Natural killer cell treated with Interleukin-12 subunit alpha and Interleukin-12 subunit beta and Interleukin-15 and Interleukin-18, amount 100 ng/mL, for 72 hours (primary cell): Measurements from ENCODE around the gene RSU1. TPM values are rescaled to one million over a fixed set of nuclear protein-coding genes. Genes with fewer than 3 reads are reported as not detected.

Source experiments
- ATAC-seq, 2 donors: fragments of 150-1000 bp; cut with Tn5 transposase in 1 of 2; sonication (Bioruptor Pico), chemical (Tn5 transposase) in 1 of 2; 2 replicates each; pipeline ENCODE4 v1.10.0; 2021
- DNase-seq: peaks from one replicate; pipeline ENCODE4 v3.0.0; 2022; ENCODE audit warnings: low spot score
- H3K27ac Mint-ChIP-seq, 2 donors: 1 replicate in 1 of 2; 2 replicates in 1 of 2; pipeline ENCODE4 v1.8.0; 2022; ENCODE audit warnings: mixed read lengths in 2 of 2, mild to moderate bottlenecking in 1 of 2, moderate library complexity in 1 of 2
- H3K27me3 Mint-ChIP-seq, 2 donors: 1 replicate in 1 of 2; 2 replicates in 1 of 2; pipeline ENCODE4 v1.8.0; 2022; ENCODE audit warnings: mixed read lengths in 2 of 2
- H3K36me3 Mint-ChIP-seq: one replicate; pipeline ENCODE4 v1.8.0; 2022; ENCODE audit warnings: mixed read lengths
- H3K4me1 Mint-ChIP-seq, 2 donors: 1 replicate in 1 of 2; 2 replicates in 1 of 2; pipeline ENCODE4 v1.8.0; 2022; ENCODE audit warnings: low read depth in 2 of 2, mixed read lengths in 2 of 2, mild to moderate bottlenecking in 1 of 2
- H3K4me3 Mint-ChIP-seq: one replicate; pipeline ENCODE4 v1.8.0; 2022; ENCODE audit warnings: mixed read lengths
- H3K9me3 Mint-ChIP-seq: 2 replicates; pipeline ENCODE4 v1.8.0; 2022; ENCODE audit warnings: mixed read lengths
- total RNA-seq, 2 donors: library from RNA; stranded (reverse); gene quantifications; one replicate each; pipeline ENCODE4 v1.2.3, GENCODE V29; 2022

Gene RSU1
- total RNA-seq, 2 donors from 2014 or later, result 108 to 200 TPM

GRCh38 chr10:16816171-16816570, 1.1 kb downstream of the RSU1 start:
- Mint-ChIP-seq H3K27me3 (no peaks in the 10 kb centered on the region), H3K4me3 (peak overlapping the region; percentile 93)

GRCh38 chr10:16814012-16814411, 3.2 kb downstream of the RSU1 start:
- H3K27me3 Mint-ChIP-seq, result no peaks in the 10 kb centered on the region
- no peak for DNase-seq
- no peak for ATAC-seq

More at GRCh38 chr10:16816171-16816570, 1.1 kb downstream of the RSU1 start:
- ATAC-seq (no peak), DNase-seq (peak; percentile 61)
- no peaks in the 10 kb centered on the region for H3K9me3 Mint-ChIP-seq
- H3K27ac Mint-ChIP-seq, result peak overlapping the region; percentile 86 to 94
- peaks cover 37 to 38% of the 10 kb centered on the region in 2 donors for H3K4me1 Mint-ChIP-seq
- peaks cover 16% of the 10 kb centered on the region for H3K36me3 Mint-ChIP-seq

GRCh38 chr10:16812676-16813075, 4.5 kb downstream of the RSU1 start:
- peak overlapping the region in 1 of 2 donors; percentile 36 for H3K27ac Mint-ChIP-seq

More at GRCh38 chr10:16814012-16814411, 3.2 kb downstream of the RSU1 start:
- Mint-ChIP-seq H3K36me3 (peaks cover 16% of the 10 kb centered on the region), H3K27ac (peak overlapping the region in 1 of 2 donors; percentile 41), H3K4me3 (no peak overlapping the region), H3K9me3 (no peaks in the 10 kb centered on the region), H3K4me1 (peaks cover 38 to 45% of the 10 kb centered on the region in 2 donors)

GRCh38 chr10:16811765-16812164, 5.5 kb downstream of the RSU1 start:
- ATAC-seq, result no peak
- no peaks in the 10 kb centered on the region for H3K27me3 Mint-ChIP-seq
- H3K27ac Mint-ChIP-seq, result peak overlapping the region in 1 of 2 donors; percentile 40
- peaks cover 34 to 43% of the 10 kb centered on the region in 2 donors for H3K4me1 Mint-ChIP-seq
- DNase-seq, result no peak
- peaks cover 16% of the 10 kb centered on the region for H3K36me3 Mint-ChIP-seq
- no peaks in the 10 kb centered on the region for H3K9me3 Mint-ChIP-seq
- H3K4me3 Mint-ChIP-seq, result no peak overlapping the region

More at GRCh38 chr10:16812676-16813075, 4.5 kb downstream of the RSU1 start:
- Mint-ChIP-seq H3K4me1 (peaks cover 34 to 43% of the 10 kb centered on the region in 2 donors), H3K27me3 (no peaks in the 10 kb centered on the region), H3K4me3 (no peak overlapping the region), H3K9me3 (no peaks in the 10 kb centered on the region), H3K36me3 (peaks cover 16% of the 10 kb centered on the region)
- ATAC-seq (no peak), DNase-seq (no peak)

GRCh38 chr10:16811292-16811691, 5.9 kb downstream of the RSU1 start:
- peak overlapping the region in 1 of 2 donors; percentile 40 for H3K27ac Mint-ChIP-seq
- no peaks in the 10 kb centered on the region for H3K9me3 Mint-ChIP-seq
- no peaks in the 10 kb centered on the region for H3K27me3 Mint-ChIP-seq
- ATAC-seq, result no peak
- DNase-seq, result no peak
- H3K4me1 Mint-ChIP-seq, result peaks cover 32 to 40% of the 10 kb centered on the region in 2 donors
- no peak overlapping the region for H3K4me3 Mint-ChIP-seq
- peaks cover 13% of the 10 kb centered on the region for H3K36me3 Mint-ChIP-seq

- DNase-seq, result no peak
- ATAC-seq, result peak; percentile 74
- Mint-ChIP-seq H3K4me3 (no peak overlapping the region), H3K27me3 (no peaks in the 10 kb centered on the region), H3K27ac (no peak overlapping the region), H3K36me3 (peaks cover 12% of the 10 kb centered on the region), H3K9me3 (no peaks in the 10 kb centered on the region), H3K4me1 (peaks cover 23 to 25% of the 10 kb centered on the region in 2 donors)
Measured at GRCh38 chr10:16809074-16809718, 8.0 kb downstream of the RSU1 start.

GRCh38 chr10:16804123-16804522, 13.1 kb downstream of the RSU1 start:
- H3K9me3 Mint-ChIP-seq, result no peaks in the 10 kb centered on the region
- H3K4me1 Mint-ChIP-seq, result peaks cover 29% of the 10 kb centered on the region in 2 donors
- H3K4me3 Mint-ChIP-seq, result no peak overlapping the region
- H3K27ac Mint-ChIP-seq, result no peak overlapping the region
- DNase-seq (no peak), ATAC-seq (no peak)
- H3K36me3 Mint-ChIP-seq, result peaks cover 6% of the 10 kb centered on the region
- no peaks in the 10 kb centered on the region for H3K27me3 Mint-ChIP-seq

- DNase-seq (no peak), ATAC-seq (no peak)
- H3K4me3 Mint-ChIP-seq, result no peak overlapping the region
- peaks cover 6% of the 10 kb centered on the region for H3K36me3 Mint-ChIP-seq
- no peaks in the 10 kb centered on the region for H3K9me3 Mint-ChIP-seq
- no peak overlapping the region for H3K27ac Mint-ChIP-seq
- peaks cover 27 to 30% of the 10 kb centered on the region in 2 donors for H3K4me1 Mint-ChIP-seq
- H3K27me3 Mint-ChIP-seq, result no peaks in the 10 kb centered on the region
Measured at GRCh38 chr10:16803464-16803863, 13.8 kb downstream of the RSU1 start.

GRCh38 chr10:16799621-16800020, 17.6 kb downstream of the RSU1 start:
- peak; percentile 44 to 88 for ATAC-seq
- Mint-ChIP-seq H3K27ac (peak overlapping the region; percentile 23 to 69), H3K27me3 (no peaks in the 10 kb centered on the region), H3K36me3 (peaks cover 14% of the 10 kb centered on the region), H3K4me3 (peak overlapping the region; percentile 62), H3K9me3 (no peaks in the 10 kb centered on the region), H3K4me1 (peaks cover 47 to 50% of the 10 kb centered on the region in 2 donors)
- DNase-seq, result peak; percentile 71

- Mint-ChIP-seq H3K36me3 (peaks cover 10% of the 10 kb centered on the region), H3K4me1 (peaks cover 45 to 55% of the 10 kb centered on the region in 2 donors), H3K27ac (peak overlapping the region; percentile 23 to 69), H3K9me3 (no peaks in the 10 kb centered on the region), H3K27me3 (no peaks in the 10 kb centered on the region), H3K4me3 (no peak overlapping the region)
- ATAC-seq, result no peak
- no peak for DNase-seq
Measured at GRCh38 chr10:16798571-16798970, 18.7 kb downstream of the RSU1 start.

GRCh38 chr10:16795410-16796073, 21.7 kb downstream of the RSU1 start:
- Mint-ChIP-seq H3K27me3 (no peaks in the 10 kb centered on the region), H3K4me3 (peak overlapping the region; percentile 28), H3K27ac (no peak overlapping the region), H3K36me3 (peaks cover 10% of the 10 kb centered on the region), H3K4me1 (peaks cover 43 to 51% of the 10 kb centered on the region in 2 donors), H3K9me3 (no peaks in the 10 kb centered on the region)
- DNase-seq, result no peak
- no peak for ATAC-seq

GRCh38 chr10:16794005-16794404, 23.2 kb downstream of the RSU1 start:
- peaks cover 40 to 51% of the 10 kb centered on the region in 2 donors for H3K4me1 Mint-ChIP-seq
- H3K4me3 Mint-ChIP-seq, result no peak overlapping the region
- H3K36me3 Mint-ChIP-seq, result peaks cover 10% of the 10 kb centered on the region
- no peak for ATAC-seq
- H3K27me3 Mint-ChIP-seq, result no peaks in the 10 kb centered on the region
- no peak overlapping the region for H3K27ac Mint-ChIP-seq
- DNase-seq, result no peak
- no peaks in the 10 kb centered on the region for H3K9me3 Mint-ChIP-seq

GRCh38 chr10:16792675-16793074, 24.5 kb downstream of the RSU1 start:
- ATAC-seq, result no peak
- Mint-ChIP-seq H3K4me3 (no peak overlapping the region), H3K9me3 (no peaks in the 10 kb centered on the region), H3K27me3 (no peaks in the 10 kb centered on the region), H3K36me3 (peaks cover 17% of the 10 kb centered on the region), H3K27ac (no peak overlapping the region), H3K4me1 (peaks cover 49 to 57% of the 10 kb centered on the region in 2 donors)
- no peak for DNase-seq

GRCh38 chr10:16789765-16790164, 27.5 kb downstream of the RSU1 start:
- H3K27ac Mint-ChIP-seq, result peak overlapping the region; percentile 81 to 84

More at GRCh38 chr10:16789765-16790164, 27.5 kb downstream of the RSU1 start:
- peaks cover 13% of the 10 kb centered on the region for H3K36me3 Mint-ChIP-seq
- peaks cover 47 to 57% of the 10 kb centered on the region in 2 donors for H3K4me1 Mint-ChIP-seq
- no peaks in the 10 kb centered on the region for H3K9me3 Mint-ChIP-seq
- no peak for ATAC-seq
- no peak for DNase-seq
- no peaks in the 10 kb centered on the region for H3K27me3 Mint-ChIP-seq
- H3K4me3 Mint-ChIP-seq, result no peak overlapping the region
